Type B pancreatic cell (in vitro differentiated cells): ENCODE data around the gene TMEM106B. TPM values are rescaled to one million over a fixed set of nuclear protein-coding genes. Genes with fewer than 3 reads are reported as not detected.

Experiments
- DNase-seq: peaks from one replicate; pipeline ENCODE4 v3.0.0; 2021; ENCODE audit warnings: mixed read lengths; ENCODE audit not compliant: unreplicated experiment; ENCODE audit errors: extremely low spot score
- H3K27ac Mint-ChIP-seq: 2 replicates; pipeline ENCODE4 v1.8.0; 2021; ENCODE audit warnings: mild to moderate bottlenecking, mixed read lengths
- H3K27me3 Mint-ChIP-seq: 2 replicates; pipeline ENCODE4 v1.8.0; 2021; ENCODE audit warnings: mixed read lengths
- H3K36me3 Mint-ChIP-seq: 2 replicates; pipeline ENCODE4 v1.8.0; 2021; ENCODE audit warnings: mixed read lengths
- H3K4me1 Mint-ChIP-seq: one replicate; pipeline ENCODE4 v1.8.0; 2021; ENCODE audit warnings: mixed read lengths; ENCODE audit not compliant: unreplicated experiment
- H3K4me3 Mint-ChIP-seq: 2 replicates; pipeline ENCODE4 v1.8.0; 2021; ENCODE audit warnings: mild to moderate bottlenecking, mixed read lengths
- H3K9me3 Mint-ChIP-seq: 2 replicates; pipeline ENCODE4 v1.8.0; 2021; ENCODE audit warnings: mixed read lengths
- CTCF ChIP-seq: fragments of 200-600 bp; sonication (generic); conservative IDR thresholded peaks from 2 replicates; pipeline ENCODE4 v1.5.0; 2021; ENCODE audit warnings: antibody characterized with exemption, mild to moderate bottlenecking
- total RNA-seq: library from RNA; stranded (reverse); gene quantifications from 2 replicates; pipeline ENCODE4 v1.2.1, GENCODE V29; 2021; ENCODE audit warnings: low replicate concordance

TMEM106B gene
- total RNA-seq, 1 donor from 2014 or later = 49.3 TPM

GRCh38 chr7:12210179-12211053 is 678 bp upstream of the TMEM106B start:
- no peaks in the 10 kb centered on the region for H3K9me3 Mint-ChIP-seq
- no peak for DNase-seq
- H3K27me3 Mint-ChIP-seq = peaks cover 20% of the 10 kb centered on the region
- peak overlapping the region; percentile 96 for H3K27ac Mint-ChIP-seq
- peaks cover 9% of the 10 kb centered on the region for H3K36me3 Mint-ChIP-seq
- H3K4me1 Mint-ChIP-seq = peaks cover 17% of the 10 kb centered on the region
- peak overlapping the region; percentile 95 for H3K4me3 Mint-ChIP-seq
- TF ChIP-seq CTCF = no peak

- Mint-ChIP-seq H3K27me3 (peaks cover 20% of the 10 kb centered on the region), H3K9me3 (no peaks in the 10 kb centered on the region), H3K4me1 (peaks cover 17% of the 10 kb centered on the region), H3K27ac (peak overlapping the region; percentile 93), H3K36me3 (peaks cover 15% of the 10 kb centered on the region), H3K4me3 (peak overlapping the region; percentile 95)
- no peak for TF ChIP-seq CTCF
- DNase-seq = no peak
Measured at GRCh38 chr7:12211711-12212485, 804 bp downstream of the TMEM106B start.

GRCh38 chr7:12217311-12217710 is 6.2 kb downstream of the TMEM106B start:
- Mint-ChIP-seq H3K27me3 (no peaks in the 10 kb centered on the region), H3K9me3 (no peaks in the 10 kb centered on the region), H3K27ac (no peak overlapping the region), H3K36me3 (peaks cover 40% of the 10 kb centered on the region), H3K4me1 (peaks cover 12% of the 10 kb centered on the region), H3K4me3 (no peak overlapping the region)
- TF ChIP-seq CTCF = no peak
- DNase-seq = no peak

GRCh38 chr7:12220389-12221046 is 9.4 kb downstream of the TMEM106B start:
- Mint-ChIP-seq H3K27ac (no peak overlapping the region), H3K27me3 (no peaks in the 10 kb centered on the region), H3K9me3 (no peaks in the 10 kb centered on the region), H3K4me1 (no peaks in the 10 kb centered on the region), H3K36me3 (peaks cover 56% of the 10 kb centered on the region), H3K4me3 (no peak overlapping the region)
- TF ChIP-seq CTCF = no peak
- no peak for DNase-seq

GRCh38 chr7:12221414-12221813 is 10.3 kb downstream of the TMEM106B start:
- peaks cover 63% of the 10 kb centered on the region for H3K36me3 Mint-ChIP-seq
- no peaks in the 10 kb centered on the region for H3K27me3 Mint-ChIP-seq
- H3K4me3 Mint-ChIP-seq = no peak overlapping the region

More at GRCh38 chr7:12221414-12221813, 10.3 kb downstream of the TMEM106B start:
- TF ChIP-seq CTCF = no peak
- H3K9me3 Mint-ChIP-seq = no peaks in the 10 kb centered on the region
- DNase-seq = no peak
- H3K4me1 Mint-ChIP-seq = no peaks in the 10 kb centered on the region
- no peak overlapping the region for H3K27ac Mint-ChIP-seq
